GM21367 (cell line): ENCODE measurements around the gene AAGAB.
"Not testable (repeated sequence)": the region's sequence is repeated elsewhere in the genome, so short reads cannot be mapped to it uniquely, and the experiment has no call there.

Experiments used
- ATAC-seq: cut with Tn5 transposase; IDR thresholded peaks from one replicate; pipeline ENCODE4 v1.9.1; 2021; ENCODE audit not compliant: unreplicated experiment

The AAGAB gene

GRCh38 chr15:67253549-67254237 is 768 bp downstream of the AAGAB start:
- ATAC-seq, result no peak

GRCh38 chr15:67253101-67253500 is 1.4 kb downstream of the AAGAB start:
- ATAC-seq, result no peak

- no peak for ATAC-seq
Observed at GRCh38 chr15:67251318-67251717, 3.1 kb downstream of the AAGAB start.

GRCh38 chr15:67249830-67250229 is 4.6 kb downstream of the AAGAB start:
- ATAC-seq, result no peak

DNA sequence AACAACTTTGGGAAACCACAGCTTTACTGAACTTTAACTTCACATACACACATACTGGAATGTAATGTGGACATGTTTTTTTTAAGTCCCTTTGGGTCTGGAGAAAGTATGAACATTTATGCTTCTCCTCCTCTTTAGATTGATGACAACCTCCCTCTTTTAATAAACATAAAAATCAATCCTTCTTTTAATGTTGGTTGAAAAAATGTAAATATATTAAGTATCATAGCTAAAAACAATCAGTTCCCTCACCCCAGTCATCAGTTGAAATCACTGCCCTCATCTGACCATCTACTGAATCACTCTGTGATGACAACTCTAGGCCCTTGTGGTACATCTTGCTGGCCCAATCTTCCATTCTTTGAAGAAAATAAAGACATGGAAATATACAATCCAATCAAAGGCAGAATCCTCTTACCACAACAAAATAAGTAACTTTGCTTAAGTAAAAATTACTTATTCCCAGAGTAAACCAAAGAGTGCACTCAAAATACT is 6.4 kb downstream of the AAGAB start:
- no peak for ATAC-seq

DNA sequence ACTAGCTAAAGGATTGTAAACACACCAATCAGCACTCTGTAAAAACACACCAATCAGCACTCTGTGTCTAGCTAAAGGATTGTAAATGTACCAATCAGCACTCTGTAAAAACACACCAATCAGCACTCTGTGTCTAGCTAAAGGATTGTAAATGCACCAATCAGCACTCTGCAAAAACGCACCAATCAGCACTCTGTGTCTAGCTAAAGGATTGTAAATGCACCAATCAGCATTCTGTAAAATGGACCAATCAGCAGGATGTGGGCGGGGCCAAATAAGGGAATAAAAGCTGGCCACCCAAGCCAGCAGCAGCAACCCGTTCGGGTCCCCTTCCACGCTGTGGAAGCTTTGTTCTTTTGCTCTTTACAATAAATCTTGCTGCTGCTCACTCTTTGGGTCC is 7.9 kb downstream of the AAGAB start:
- not testable (repeated sequence) for ATAC-seq

DNA sequence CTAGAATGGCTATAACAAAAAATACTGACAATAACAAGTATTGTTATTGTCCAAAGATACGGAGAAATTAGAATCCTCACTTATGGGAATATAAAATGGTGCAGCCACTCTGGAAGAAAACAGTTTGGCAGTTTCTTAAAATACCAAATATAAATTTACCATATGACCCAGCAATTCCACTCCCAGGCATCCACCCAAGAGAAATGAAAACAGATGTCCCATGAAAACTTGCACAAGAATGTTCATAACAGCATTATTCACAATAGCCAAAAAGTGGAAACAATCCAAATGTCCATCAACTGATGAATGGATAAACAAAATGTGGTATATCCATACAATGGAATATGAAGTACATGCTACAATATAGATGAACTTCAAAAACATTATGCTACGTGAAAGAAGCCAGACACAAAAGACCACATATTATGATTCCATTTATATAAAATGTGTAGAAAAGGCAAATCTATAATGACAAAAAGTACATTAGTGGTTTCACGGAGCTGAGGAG is 9.4 kb downstream of the AAGAB start:
- no peak for ATAC-seq

GRCh38 chr15:67242708-67243111 is 11.8 kb downstream of the AAGAB start:
- ATAC-seq, result no peak

DNA sequence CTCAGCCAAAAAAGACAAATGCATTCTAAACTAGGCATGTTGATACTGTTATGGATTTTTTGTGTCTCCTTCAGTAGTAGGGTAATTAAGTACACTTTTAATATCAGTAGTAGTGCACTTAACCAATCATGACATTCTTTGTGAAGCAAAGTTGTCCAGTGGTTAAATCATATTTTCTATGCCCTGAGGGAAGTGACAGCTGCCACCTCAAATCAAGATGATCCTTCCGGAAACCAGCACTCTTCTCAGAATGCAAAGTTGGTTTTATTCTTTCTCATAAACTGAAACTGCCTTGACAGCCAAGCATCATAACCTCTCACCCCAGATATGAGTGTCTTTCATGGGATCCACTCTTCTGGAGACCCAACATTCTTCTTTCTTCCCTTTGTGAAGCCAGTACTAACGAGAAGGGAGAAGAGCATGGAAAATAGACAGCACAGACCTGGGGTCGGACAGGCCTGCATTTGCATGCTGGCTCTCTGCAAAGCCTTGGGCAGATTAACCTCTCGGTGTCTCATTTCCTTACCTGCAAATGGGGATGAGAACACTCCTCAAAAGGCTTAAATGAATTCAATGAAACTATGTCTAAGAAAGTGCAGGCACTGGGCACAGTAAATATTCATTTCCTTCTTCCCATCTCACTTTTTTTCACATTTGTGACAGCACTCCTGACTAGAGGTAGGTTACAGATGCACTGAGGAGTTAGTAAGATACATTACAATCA is 13.2 kb downstream of the AAGAB start:
- peak; percentile 73 for ATAC-seq

DNA sequence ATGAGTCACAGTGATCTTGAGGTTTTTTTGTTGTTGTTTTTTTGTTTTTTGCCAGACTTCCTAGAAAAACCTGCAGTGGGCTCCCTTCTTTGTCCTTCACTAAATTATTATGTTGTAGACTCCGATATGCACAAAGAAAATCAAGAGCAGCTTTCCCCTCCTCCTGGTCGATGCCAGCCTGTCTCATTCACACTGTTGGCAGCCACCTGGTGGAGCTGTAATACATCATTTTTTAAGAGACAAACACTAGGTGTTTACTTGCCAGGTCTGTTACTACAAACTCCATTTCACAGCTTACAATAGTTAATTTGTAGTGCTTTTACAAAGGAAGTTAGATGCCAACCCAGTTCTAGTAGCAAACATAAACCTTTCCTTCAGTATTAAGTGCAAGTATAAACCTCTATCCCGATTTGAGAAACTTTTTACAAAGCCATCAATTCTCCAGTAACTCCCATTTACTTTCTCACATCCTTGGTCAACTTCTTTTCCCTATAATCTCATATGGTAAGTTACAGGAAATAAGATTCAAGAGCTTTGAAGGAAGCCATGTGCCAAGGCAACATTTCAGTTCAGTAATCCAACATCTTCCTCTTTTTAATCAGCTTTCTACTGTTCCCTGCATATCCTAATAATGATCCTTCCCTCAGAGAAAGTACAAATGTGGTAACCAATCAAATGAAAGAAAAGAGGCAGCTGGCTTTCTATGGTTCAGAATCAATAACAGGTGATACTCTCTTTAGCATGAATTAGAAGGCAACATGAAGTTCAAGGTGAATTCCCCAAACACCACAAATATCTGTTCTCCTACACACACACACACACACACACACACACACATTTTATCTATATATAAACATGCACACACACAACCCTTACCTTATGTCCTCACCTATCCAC is 14.0 kb downstream of the AAGAB start:
- no peak for ATAC-seq

DNA sequence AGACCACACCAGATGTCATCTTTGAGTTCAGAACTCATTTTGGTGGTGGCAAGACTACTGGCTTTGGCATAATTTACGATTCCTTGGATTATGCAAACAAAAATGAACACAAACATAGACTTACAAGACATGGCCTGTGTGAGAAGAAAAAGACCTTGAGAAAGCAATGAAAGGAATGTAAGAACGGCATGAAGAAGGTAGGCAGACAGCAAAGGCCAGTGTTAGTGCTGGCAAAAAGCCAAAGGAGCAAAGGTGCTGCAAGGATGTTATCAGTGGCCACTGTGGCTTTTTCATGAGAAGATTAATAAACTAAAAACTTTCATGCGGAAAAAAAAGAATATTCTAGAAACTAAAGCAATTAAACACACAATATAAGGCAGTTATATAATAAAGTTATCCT is 21.9 kb downstream of the AAGAB start:
- ATAC-seq, result no peak

DNA sequence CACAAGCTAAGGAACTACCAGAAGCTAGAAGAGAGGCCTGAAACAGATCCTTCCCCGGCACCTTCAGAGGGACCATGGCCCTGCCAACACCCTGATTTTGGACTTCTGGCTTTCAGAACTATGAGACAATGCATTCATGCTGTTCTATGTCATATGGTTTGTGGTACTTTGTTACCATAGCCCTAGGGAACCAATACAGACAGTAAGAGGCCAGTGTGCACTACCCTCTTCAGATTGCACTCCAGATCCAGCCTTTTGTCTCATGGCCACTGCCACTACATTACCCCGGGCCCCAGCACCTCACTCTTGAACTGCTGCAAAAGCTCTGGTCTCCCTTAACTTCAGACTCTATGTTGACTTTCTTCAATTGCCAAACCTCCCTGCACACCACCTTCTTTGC is 24.0 kb downstream of the AAGAB start:
- ATAC-seq, result no peak

- ATAC-seq, result no peak
Observed at GRCh38 chr15:67228286-67228685, 26.2 kb downstream of the AAGAB start.

DNA sequence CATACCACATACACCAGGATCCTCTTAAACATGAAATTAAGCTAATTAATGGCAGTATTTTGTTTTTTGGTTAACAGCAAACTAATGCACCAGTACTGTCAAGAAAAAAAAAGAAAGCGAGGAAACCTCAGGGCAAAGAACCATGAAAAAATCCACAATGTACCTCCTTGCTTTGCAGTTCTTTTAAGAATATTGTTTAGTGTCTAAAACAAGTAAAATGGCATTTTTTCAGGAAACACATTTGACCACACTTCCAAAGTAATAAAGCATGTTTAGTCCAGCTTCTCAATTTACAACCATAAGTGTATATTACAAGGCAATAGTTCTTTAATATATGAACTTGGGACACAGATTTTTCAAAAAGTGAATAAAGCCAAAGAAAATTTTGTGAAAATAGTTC is 26.6 kb downstream of the AAGAB start:
- no peak for ATAC-seq

- no peak for ATAC-seq
Observed at GRCh38 chr15:67227431-67227830, 27.0 kb downstream of the AAGAB start.

- ATAC-seq, result no peak
Observed at GRCh38 chr15:67225336-67225735, 29.1 kb downstream of the AAGAB start.

DNA sequence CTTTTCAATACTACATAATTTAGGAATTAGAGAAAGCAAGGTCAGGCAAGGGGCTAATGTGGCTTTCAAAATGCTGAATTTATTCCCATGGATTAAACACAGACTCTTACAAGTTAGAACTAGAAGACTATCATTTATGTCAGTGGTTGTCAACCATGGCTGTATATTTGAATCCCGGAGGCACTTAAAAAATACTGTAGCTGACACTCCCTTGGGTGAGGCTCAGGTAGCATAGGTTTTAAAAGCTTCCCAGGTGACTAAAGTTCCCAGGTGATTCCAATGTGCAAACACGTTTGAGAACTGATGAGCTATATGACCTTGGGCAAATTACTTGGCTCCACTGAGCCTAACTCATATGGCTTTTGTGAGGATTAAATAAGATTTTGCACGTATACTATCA is 29.6 kb downstream of the AAGAB start:
- no peak for ATAC-seq

DNA sequence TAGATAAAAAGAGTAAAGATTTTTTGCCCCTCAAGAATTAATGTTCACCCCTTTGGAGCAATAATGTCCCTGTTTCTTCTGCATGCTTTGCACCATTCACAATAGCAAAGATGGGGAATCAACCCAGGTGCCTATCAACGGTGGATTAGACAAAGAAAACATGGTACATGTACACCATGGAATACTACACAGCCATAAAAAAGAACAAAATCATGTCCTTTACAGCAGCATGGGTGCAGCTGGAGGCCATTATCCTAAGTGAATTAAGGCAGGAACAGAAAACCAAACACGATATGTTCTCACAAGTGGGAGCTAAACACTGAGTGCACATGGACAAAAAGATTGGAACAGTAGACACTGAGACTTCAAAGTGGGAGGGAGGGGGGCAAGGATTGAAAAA is 35.2 kb downstream of the AAGAB start:
- ATAC-seq, result no peak

GRCh38 chr15:67218428-67218827 is 36.0 kb downstream of the AAGAB start:
- no peak for ATAC-seq

- no peak for ATAC-seq
Observed at GRCh38 chr15:67216859-67217258, 37.6 kb downstream of the AAGAB start.

DNA sequence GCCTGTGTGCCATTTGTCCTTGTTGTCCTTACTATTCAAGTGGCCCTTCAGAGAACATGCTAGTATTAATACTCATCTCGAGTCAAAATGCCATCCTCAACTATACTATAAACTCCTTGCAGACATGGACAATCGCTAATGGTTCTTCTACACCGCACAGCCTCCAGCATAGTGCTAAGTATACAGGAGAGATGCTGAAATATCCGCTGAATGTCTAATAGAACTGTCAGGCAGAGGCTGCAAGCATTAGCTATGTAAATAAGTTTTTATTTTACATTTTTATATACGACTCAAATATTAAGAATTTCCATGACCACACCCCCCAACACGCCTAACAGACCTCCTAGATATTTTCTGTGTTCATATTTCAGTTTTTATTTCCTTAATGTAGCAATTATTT is 39.4 kb downstream of the AAGAB start:
- no peak for ATAC-seq
